Esophagus squamous epithelium (tissue), 4 donors: ENCODE results near the gene BID.

Source experiments
- POLR2A ChIP-seq, 4 donors: fragments of 450-650 bp; IDR thresholded peaks; one replicate each; pipeline ENCODE4 v1.6.1; 2017; ENCODE audit warnings: antibody characterized with exemption in 4 of 4, mild to moderate bottlenecking in 4 of 4, moderate library complexity in 3 of 4
- TF ChIP-seq, protein P1 (sequence below), 6 experiments: fragments of 450-650 bp in 4 of 6; fragments of 200-600 bp in 2 of 6; sonication (generic) in 2 of 6; IDR thresholded peaks; one replicate each; pipeline ENCODE4 v1.5.1; 2016 to 2019; ENCODE audit warnings: antibody characterized with exemption in 6 of 6, mild to moderate bottlenecking in 4 of 6, moderate library complexity in 4 of 6

DNA sequence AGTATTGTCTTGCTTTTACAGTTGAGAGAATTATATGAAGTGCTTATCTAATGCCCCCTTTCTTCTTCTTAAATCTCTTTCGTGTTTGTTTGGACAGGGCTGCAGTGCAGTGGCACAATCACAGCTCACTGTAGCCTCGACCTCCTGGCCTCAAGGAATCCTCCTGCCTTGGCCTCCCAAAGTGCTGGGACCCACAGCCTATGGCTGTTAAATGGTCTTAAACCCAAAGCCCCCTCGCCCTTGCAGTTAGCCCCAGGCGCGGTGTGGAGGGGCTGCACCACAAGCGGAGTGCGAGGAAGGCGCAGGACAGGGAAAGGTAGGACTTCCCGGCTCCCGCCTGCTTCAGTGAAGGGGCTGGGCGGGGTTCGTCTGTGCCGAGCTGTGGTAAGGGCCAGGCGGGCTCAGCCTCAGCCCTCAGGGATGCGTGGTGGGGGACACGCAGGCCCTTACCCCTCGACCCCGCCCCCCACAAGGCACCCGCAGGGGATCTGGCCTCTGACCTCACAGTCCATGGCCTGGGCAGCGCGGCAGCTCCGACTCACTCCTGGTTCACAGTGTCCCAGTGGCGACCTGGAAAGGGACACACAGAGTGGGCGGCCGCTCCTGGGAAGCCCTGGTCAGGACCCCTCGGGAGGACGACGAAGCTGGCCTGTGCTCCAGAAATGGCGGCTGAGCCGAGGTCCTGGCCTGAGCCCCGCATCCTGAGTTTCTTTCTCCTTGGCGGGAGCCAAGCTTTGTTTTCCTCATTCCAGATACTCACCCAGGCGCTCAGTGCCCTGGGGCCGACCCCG, 24.5 kb downstream of the BID start:
- TF ChIP-seq, protein P1, sequence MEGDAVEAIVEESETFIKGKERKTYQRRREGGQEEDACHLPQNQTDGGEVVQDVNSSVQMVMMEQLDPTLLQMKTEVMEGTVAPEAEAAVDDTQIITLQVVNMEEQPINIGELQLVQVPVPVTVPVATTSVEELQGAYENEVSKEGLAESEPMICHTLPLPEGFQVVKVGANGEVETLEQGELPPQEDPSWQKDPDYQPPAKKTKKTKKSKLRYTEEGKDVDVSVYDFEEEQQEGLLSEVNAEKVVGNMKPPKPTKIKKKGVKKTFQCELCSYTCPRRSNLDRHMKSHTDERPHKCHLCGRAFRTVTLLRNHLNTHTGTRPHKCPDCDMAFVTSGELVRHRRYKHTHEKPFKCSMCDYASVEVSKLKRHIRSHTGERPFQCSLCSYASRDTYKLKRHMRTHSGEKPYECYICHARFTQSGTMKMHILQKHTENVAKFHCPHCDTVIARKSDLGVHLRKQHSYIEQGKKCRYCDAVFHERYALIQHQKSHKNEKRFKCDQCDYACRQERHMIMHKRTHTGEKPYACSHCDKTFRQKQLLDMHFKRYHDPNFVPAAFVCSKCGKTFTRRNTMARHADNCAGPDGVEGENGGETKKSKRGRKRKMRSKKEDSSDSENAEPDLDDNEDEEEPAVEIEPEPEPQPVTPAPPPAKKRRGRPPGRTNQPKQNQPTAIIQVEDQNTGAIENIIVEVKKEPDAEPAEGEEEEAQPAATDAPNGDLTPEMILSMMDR (IDR thresholded peaks at IDR 0.05) = no peak
- no peak for TF ChIP-seq POLR2A (IDR thresholded peaks at IDR 0.05)
